HEK293 (cell line): Measurements from ENCODE around the gene SRRD.

Experiments
- CTCF ChIA-PET: fragments of 350-600 bp; formaldehyde crosslinking; extraction: SDS; loops from one replicate; lab custom pipeline; 2021; ENCODE audit warnings: antibody characterized with exemption; lab: Yijun Ruan, JAX
- POLR2A ChIA-PET: fragments of 300-600 bp; formaldehyde crosslinking; extraction: SDS; loops from one replicate; lab custom pipeline; 2020; ENCODE audit warnings: antibody characterized with exemption, inconsistent platforms; lab: Yijun Ruan, JAX
- H3K27ac ChIP-seq: fragments of 200-500 bp; sonication (Bioruptor generic); 2 replicates; pipeline ENCODE4 v1.5.1; 2014; ENCODE audit warnings: low read depth, low read length, control low read depth, inconsistent platforms; ENCODE audit errors: extremely low read depth
- H3K36me3 ChIP-seq, 2 experiments: fragments of 200-500 bp in 1 of 2; sonication (Bioruptor generic) in 1 of 2; 1 replicate in 1 of 2; 2 replicates in 1 of 2; pipeline ENCODE4 v1.5.1; 2014 to 2017; ENCODE audit warnings: inconsistent platforms in 2 of 2, low read length in 2 of 2; ENCODE audit not compliant: control insufficient read depth in 2 of 2, insufficient read depth in 1 of 2
- H3K4me1 ChIP-seq: fragments of 200-500 bp; sonication (Bioruptor generic); 2 replicates; pipeline ENCODE4 v1.5.1; 2014; ENCODE audit warnings: mild to moderate bottlenecking, low read length, inconsistent platforms; ENCODE audit not compliant: control insufficient read depth, insufficient read depth
- H3K4me3 ChIP-seq: 2 replicates; pipeline ENCODE4 v1.5.1; 2011; ENCODE audit warnings: low read depth, mild to moderate bottlenecking, control low read depth, low read length, moderate library complexity
- H3K9me3 ChIP-seq: fragments of 200-500 bp; sonication (Bioruptor generic); 2 replicates; pipeline ENCODE4 v1.5.1; 2014; ENCODE audit warnings: low read depth, low read length, inconsistent platforms; ENCODE audit not compliant: control insufficient read depth, insufficient read depth
- BCL11A ChIP-seq: fragments of 450-650 bp; formaldehyde crosslinking; IDR thresholded peaks from 2 replicates; pipeline ENCODE4 v1.5.1; 2016; ENCODE audit warnings: low read depth, missing biosample characterization, missing genetic modification characterization
- KLF9 ChIP-seq: fragments of 450-650 bp; formaldehyde crosslinking; IDR thresholded peaks from 2 replicates; pipeline ENCODE4 v1.5.1; 2016; ENCODE audit warnings: missing biosample characterization, missing genetic modification characterization, low read depth
- PATZ1 ChIP-seq: fragments of 450-650 bp; formaldehyde crosslinking; IDR thresholded peaks from 2 replicates; pipeline ENCODE4 v1.5.1; 2016; ENCODE audit warnings: missing biosample characterization, missing genetic modification characterization
- PRDM1 ChIP-seq: fragments of 450-650 bp; formaldehyde crosslinking; IDR thresholded peaks from 2 replicates; pipeline ENCODE4; 2016; ENCODE audit warnings: missing biosample characterization, missing genetic modification characterization
- SETDB1 ChIP-seq: IDR thresholded peaks from one replicate; pipeline ENCODE4 v1.6.1; 2017; ENCODE audit warnings: mild to moderate bottlenecking, low read length, moderate library complexity, mixed read lengths; ENCODE audit not compliant: insufficient read length
- YY2 ChIP-seq: fragments of 450-650 bp; formaldehyde crosslinking; IDR thresholded peaks from 2 replicates; pipeline ENCODE4 v1.5.1; 2016; ENCODE audit warnings: missing biosample characterization, missing genetic modification characterization
- ZBTB21 ChIP-seq: fragments of 450-650 bp; formaldehyde crosslinking; IDR thresholded peaks from 2 replicates; pipeline ENCODE4 v1.5.1; 2017; ENCODE audit warnings: missing biosample characterization, missing genetic modification characterization
- ZBTB44 ChIP-seq: fragments of 450-650 bp; IDR thresholded peaks from 2 replicates; pipeline ENCODE4 v1.5.1; 2018; ENCODE audit warnings: missing biosample characterization, mild to moderate bottlenecking, missing genetic modification characterization
- ZBTB8A ChIP-seq: fragments of 450-650 bp; formaldehyde crosslinking; IDR thresholded peaks from 2 replicates; pipeline ENCODE4 v1.5.1; 2016; ENCODE audit warnings: missing biosample characterization, missing genetic modification characterization
- ZFHX2 ChIP-seq: fragments of 450-650 bp; formaldehyde crosslinking; conservative IDR thresholded peaks from 2 replicates; pipeline ENCODE4 v1.5.1; 2016; ENCODE audit warnings: missing biosample characterization, missing genetic modification characterization
- ZFP3 ChIP-seq: fragments of 450-650 bp; formaldehyde crosslinking; IDR thresholded peaks from 2 replicates; pipeline ENCODE4 v1.5.1; 2016; ENCODE audit warnings: low read depth, missing biosample characterization, missing genetic modification characterization
- ZFP69B ChIP-seq: fragments of 450-650 bp; formaldehyde crosslinking; IDR thresholded peaks from 2 replicates; pipeline ENCODE4 v1.5.1; 2016; ENCODE audit warnings: missing biosample characterization, missing genetic modification characterization
- ZNF148 ChIP-seq: fragments of 450-650 bp; formaldehyde crosslinking; IDR thresholded peaks from 2 replicates; pipeline ENCODE4 v1.5.0; 2017; ENCODE audit warnings: missing biosample characterization, missing genetic modification characterization, borderline replicate concordance
- ZNF157 ChIP-seq: fragments of 450-650 bp; formaldehyde crosslinking; IDR thresholded peaks from 2 replicates; pipeline ENCODE4 v1.5.1; 2016; ENCODE audit warnings: missing biosample characterization, missing genetic modification characterization
- ZNF174 ChIP-seq: fragments of 450-650 bp; formaldehyde crosslinking; IDR thresholded peaks from 2 replicates; pipeline ENCODE4 v1.5.0; 2017; ENCODE audit warnings: missing biosample characterization, mild to moderate bottlenecking, missing genetic modification characterization
- ZNF19 ChIP-seq: fragments of 450-650 bp; formaldehyde crosslinking; IDR thresholded peaks from 2 replicates; pipeline ENCODE4; 2016; ENCODE audit warnings: missing biosample characterization, missing genetic modification characterization, low read depth
- ZNF302 ChIP-seq: fragments of 450-650 bp; formaldehyde crosslinking; IDR thresholded peaks from 2 replicates; pipeline ENCODE4 v1.5.1; 2016; ENCODE audit warnings: missing biosample characterization, missing genetic modification characterization, low read depth
- ZNF544 ChIP-seq: fragments of 450-650 bp; formaldehyde crosslinking; IDR thresholded peaks from 2 replicates; pipeline ENCODE4 v1.5.0; 2017; ENCODE audit warnings: missing biosample characterization, missing genetic modification characterization
- ZNF555 ChIP-seq: fragments of 450-650 bp; formaldehyde crosslinking; conservative IDR thresholded peaks from 2 replicates; pipeline ENCODE4 v1.5.1; 2017; ENCODE audit warnings: missing biosample characterization, mild to moderate bottlenecking, missing genetic modification characterization, inconsistent platforms
- ZNF571 ChIP-seq: fragments of 450-650 bp; formaldehyde crosslinking; IDR thresholded peaks from 2 replicates; pipeline ENCODE4 v1.5.0; 2017; ENCODE audit warnings: missing biosample characterization, missing genetic modification characterization
- ZNF624 ChIP-seq: fragments of 450-650 bp; formaldehyde crosslinking; IDR thresholded peaks from 2 replicates; pipeline ENCODE4 v1.5.1; 2017; ENCODE audit warnings: missing biosample characterization, missing genetic modification characterization
- ZNF629 ChIP-seq: fragments of 450-650 bp; formaldehyde crosslinking; IDR thresholded peaks from 2 replicates; pipeline ENCODE4 v1.5.1; 2017; ENCODE audit warnings: missing biosample characterization, missing genetic modification characterization
- ZNF658 ChIP-seq: fragments of 450-650 bp; formaldehyde crosslinking; IDR thresholded peaks from 2 replicates; pipeline ENCODE4; 2016; ENCODE audit warnings: missing biosample characterization, missing genetic modification characterization
- ZNF777 ChIP-seq: fragments of 450-650 bp; formaldehyde crosslinking; IDR thresholded peaks from 2 replicates; pipeline ENCODE4 v1.5.1; 2017; ENCODE audit warnings: missing biosample characterization, missing genetic modification characterization, borderline replicate concordance
- TF ChIP-seq, protein P1 (sequence below): fragments of 450-650 bp; formaldehyde crosslinking; IDR thresholded peaks from 2 replicates; pipeline ENCODE4 v1.5.1; 2016; ENCODE audit warnings: missing biosample characterization, missing genetic modification characterization

Gene SRRD

GRCh38 chr22:26442086-26442756 lies 41.5 kb upstream of the SRRD start:
- CTCF ChIA-PET = interaction anchor here (2.2 kb wide), 1 partner anchor 19 kb away, joined by 11 read pairs; no protein-coding TSS in a partner anchor
- Histone ChIP-seq H3K4me3 (no peak overlapping the region), H3K36me3 (peaks cover 0 to 7% of the 10 kb centered on the region in 2 experiments; a peak in 1 of 3 replicates), H3K27ac (no peak overlapping the region), H3K9me3 (no peaks in the 10 kb centered on the region), H3K4me1 (no peaks in the 10 kb centered on the region)
- POLR2A ChIA-PET = interaction anchor here (0.7 kb wide), 1 partner anchor 11 kb away, joined by 6 read pairs; no protein-coding TSS in a partner anchor
- TF ChIP-seq PRDM1 (tag by site-specific recombination) (0 out of 2 replicates have a peak, but pooled peaks have one; percentile 26), YY2 (tag by site-specific recombination) (no peak), ZBTB8A (no peak), ZFP3 (tag by site-specific recombination) (no peak), SETDB1 (no peak), ZBTB44 (no peak)

DNA sequence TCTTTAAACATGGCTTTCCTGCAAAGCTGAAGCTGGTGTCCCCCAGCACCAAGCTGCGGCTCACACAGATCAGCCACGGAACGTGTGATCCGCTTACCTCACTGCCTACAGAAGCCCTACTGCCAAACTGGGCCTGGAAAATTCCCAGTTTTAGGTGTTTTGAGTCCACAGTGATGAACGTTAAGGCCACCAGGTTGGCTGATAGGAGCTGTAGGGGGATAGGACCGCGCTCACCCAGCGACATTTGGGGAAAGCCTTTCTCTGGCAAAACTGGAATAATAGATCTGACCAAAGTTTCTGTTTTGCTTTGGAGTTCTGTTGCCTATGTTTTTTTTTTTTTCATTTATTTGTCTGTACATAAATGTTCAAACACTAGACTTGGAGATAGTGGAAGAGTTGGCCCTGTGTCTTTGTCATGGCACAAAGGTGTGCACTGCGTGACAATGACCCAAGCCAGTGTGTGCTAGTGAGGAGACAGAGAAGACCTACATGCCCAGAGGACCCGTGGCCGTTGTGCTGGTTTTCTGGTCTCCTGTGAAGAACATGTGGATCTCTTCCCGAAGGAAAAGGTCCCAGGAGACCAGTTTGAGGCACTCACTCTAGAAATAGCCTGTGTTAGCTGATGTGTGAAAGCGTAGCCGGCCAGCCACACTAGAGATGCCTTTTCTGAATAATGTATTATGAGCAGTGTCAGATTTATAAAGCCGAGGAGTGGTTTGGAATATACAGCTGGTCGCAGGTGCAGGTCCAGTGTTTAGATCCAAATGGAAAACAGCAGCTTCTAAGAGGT lies 39.6 kb upstream of the SRRD start:
- TF ChIP-seq SETDB1 (no peak), ZNF777 (tag by site-specific recombination) (no peak), ZFP69B (no peak), KLF9 (tag by site-specific recombination) (no peak), PATZ1 (tag by site-specific recombination) (no peak), ZNF174 (no peak), ZNF658 (tag by site-specific recombination) (no peak), ZNF555 (tag by site-specific recombination) (no peak), ZNF157 (tag by site-specific recombination) (no peak), ZNF629 (tag by site-specific recombination) (no peak), ZNF148 (tag by site-specific recombination) (no peak), ZNF624 (no peak), ZNF544 (no peak), ZNF571 (tag by site-specific recombination) (no peak), ZNF19 (no peak), ZBTB21 (tag by site-specific recombination) (no peak), BCL11A (tag by site-specific recombination) (no peak), ZNF302 (tag by site-specific recombination) (no peak), ZFHX2 (tag by site-specific recombination) (no peak)
- TF ChIP-seq, protein P1, sequence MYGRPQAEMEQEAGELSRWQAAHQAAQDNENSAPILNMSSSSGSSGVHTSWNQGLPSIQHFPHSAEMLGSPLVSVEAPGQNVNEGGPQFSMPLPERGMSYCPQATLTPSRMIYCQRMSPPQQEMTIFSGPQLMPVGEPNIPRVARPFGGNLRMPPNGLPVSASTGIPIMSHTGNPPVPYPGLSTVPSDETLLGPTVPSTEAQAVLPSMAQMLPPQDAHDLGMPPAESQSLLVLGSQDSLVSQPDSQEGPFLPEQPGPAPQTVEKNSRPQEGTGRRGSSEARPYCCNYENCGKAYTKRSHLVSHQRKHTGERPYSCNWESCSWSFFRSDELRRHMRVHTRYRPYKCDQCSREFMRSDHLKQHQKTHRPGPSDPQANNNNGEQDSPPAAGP (tag by site-specific recombination) = no peak
- CTCF ChIA-PET = interaction anchor here (0.9 to 3.9 kb wide), 3 partner anchors 16 to 114 kb away, joined by 3 to 21 read pairs (median 7); no protein-coding TSS in a partner anchor
- H3K36me3 ChIP-seq = peaks cover 0 to 6% of the 10 kb centered on the region in 2 experiments; a peak in 1 of 3 replicates

More for the DNA sequence above, 39.6 kb upstream of the SRRD start:
- Histone ChIP-seq H3K27ac (no peak overlapping the region), H3K4me1 (no peaks in the 10 kb centered on the region), H3K9me3 (no peaks in the 10 kb centered on the region), H3K4me3 (no peak overlapping the region)
- POLR2A ChIA-PET = interaction anchor here (0.7 kb wide), 1 partner anchor 281 kb away, joined by 3 read pairs; no protein-coding TSS in a partner anchor
